Thyroid gland (tissue), 4 donors: ENCODE data around the gene GFER. TPM values are rescaled to one million over a fixed set of nuclear protein-coding genes. Genes with fewer than 3 reads are reported as not detected.
A peak's percentile ranks its signal among the peaks of the same experiment; 100 is the strongest.
"Not testable (repeated sequence)": the region's sequence is repeated elsewhere in the genome, so short reads cannot be mapped to it uniquely, and the experiment has no call there.

Experiments used
- DNase-seq, 2 donors: peaks; one replicate each; pipeline ENCODE4 v3.0.0-alpha.2; 2019
- H3K27ac ChIP-seq, 3 donors: fragments of 200-600 bp; sonication (generic); 1 replicate in 2 of 3; 2 replicates in 1 of 3; pipeline ENCODE4 v1.5.1; 2016 to 2019; ENCODE audit warnings: mild to moderate bottlenecking in 1 of 3, moderate library complexity in 1 of 3
- H3K27me3 ChIP-seq: fragments of 200-600 bp; sonication (generic); one replicate; pipeline ENCODE4 v1.5.1; 2019
- H3K36me3 ChIP-seq, 2 donors: fragments of 200-600 bp; sonication (generic); one replicate each; pipeline ENCODE4 v1.5.1; 2016 to 2019
- H3K4me1 ChIP-seq, 2 donors: fragments of 200-600 bp; sonication (generic); one replicate each; pipeline ENCODE4 v1.5.1; 2017 to 2019
- H3K4me3 ChIP-seq, 3 donors: fragments of 200-600 bp; sonication (generic); replicated peaks in 1 of 3; 1 replicate in 2 of 3; 2 replicates in 1 of 3; pipeline ENCODE4 v1.5.1; 2016; ENCODE audit warnings: mild to moderate bottlenecking in 1 of 3
- H3K9me3 ChIP-seq: fragments of 200-600 bp; sonication (generic); one replicate; pipeline ENCODE4 v1.5.1; 2017
- CTCF ChIP-seq, 6 experiments: fragments of 200-600 bp in 3 of 6; fragments of 450-650 bp in 3 of 6; sonication (generic) in 3 of 6; IDR thresholded peaks; one replicate each; pipeline ENCODE4 v1.5.1; 2016 to 2019; ENCODE audit warnings: antibody characterized with exemption in 6 of 6, mild to moderate bottlenecking in 2 of 6, inconsistent platforms in 1 of 6, moderate library complexity in 1 of 6
- POLR2A ChIP-seq, 2 donors: fragments of 450-650 bp; IDR thresholded peaks; one replicate each; pipeline ENCODE4 v1.6.1; 2017; ENCODE audit warnings: antibody characterized with exemption in 2 of 2, mild to moderate bottlenecking in 2 of 2, moderate library complexity in 1 of 2
- WGBS, 2 donors: methylation state at CpG; one replicate each; pipeline ENCODE4 v1.1.5; 2017; 5-methylcytosine and 5-hydroxymethylcytosine counted together
- intact Hi-C: fragments of 100-400 bp; cut with DNase I; formaldehyde crosslinking; loops from one replicate; pipeline ENCODE4 v1.15.1; 2023
- total RNA-seq, 4 donors: library from RNA; depleted of rRNA; stranded (reverse); fragments of >200 nt; gene quantifications; one replicate each; pipeline ENCODE4 v1.2.3, GENCODE V29; 2016

Gene GFER
- total RNA-seq, 4 donors from 2014 or later, result 7.8 to 37.2 (median 22.3) TPM

GRCh38 chr16:2031081-2031577 lies 47.1 kb downstream of the GFER start:
- Histone ChIP-seq H3K27ac (peak overlapping the region in 2 of 3 donors; percentile 33 to 58), H3K36me3 (no peaks in the 10 kb centered on the region), H3K4me1 (peaks cover 16 to 45% of the 10 kb centered on the region in 2 donors), H3K4me3 (no peak overlapping the region), H3K27me3 (no peaks in the 10 kb centered on the region), H3K9me3 (no peaks in the 10 kb centered on the region)
- DNase-seq, result no peak
- TF ChIP-seq POLR2A (IDR thresholded peaks at IDR 0.05), result no peak
- intact Hi-C loops, result no loop called here
- WGBS, 2 donors, result 62 to 77% methylated on average over 7 to 11 of the region's 11 CpGs

- Histone ChIP-seq H3K27me3 (no peaks in the 10 kb centered on the region), H3K27ac (peak overlapping the region; percentile 7 to 81 (median 73)), H3K4me1 (peaks cover 16 to 49% of the 10 kb centered on the region in 2 donors), H3K4me3 (no peak overlapping the region), H3K36me3 (peaks cover 0 to 7% of the 10 kb centered on the region in 2 donors), H3K9me3 (no peaks in the 10 kb centered on the region)
- DNase-seq, result peak in 1 of 2 donors; percentile 26
- intact Hi-C loops, result no loop called here
- no peak for TF ChIP-seq POLR2A (IDR thresholded peaks at IDR 0.05)
- TF ChIP-seq CTCF (IDR thresholded peaks at IDR 0.05), result no peak
- 77 to 83% methylated on average over 8 to 13 of the region's 15 CpGs for whole genome bisulfite sequencing, 2 donors
Observed at GRCh38 chr16:2032285-2033056, 48.5 kb downstream of the GFER start.

GRCh38 chr16:2033057-2033908 lies 49.3 kb downstream of the GFER start:
- intact Hi-C loops, result no loop called here
- WGBS, 2 donors, result 54 to 70% methylated on average over 4 to 16 of the region's 37 CpGs
- Histone ChIP-seq H3K9me3 (no peaks in the 10 kb centered on the region), H3K36me3 (peaks cover 0 to 8% of the 10 kb centered on the region in 2 donors), H3K27me3 (no peaks in the 10 kb centered on the region), H3K4me1 (peaks cover 16 to 48% of the 10 kb centered on the region in 2 donors), H3K27ac (peak overlapping the region; percentile 23 to 81 (median 73)), H3K4me3 (peak overlapping the region in 1 of 3 donors; percentile 12)
- no peak for DNase-seq
- TF ChIP-seq POLR2A (IDR thresholded peaks at IDR 0.05), result no peak
- no peak for TF ChIP-seq CTCF (IDR thresholded peaks at IDR 0.05)

- H3K4me1 ChIP-seq, result peaks cover 16 to 49% of the 10 kb centered on the region in 2 donors
- peak overlapping the region; percentile 23 to 81 (median 81) for H3K27ac ChIP-seq
- DNase-seq, H3K9me3 ChIP-seq, H3K27me3 ChIP-seq, intact Hi-C loops, H3K36me3 ChIP-seq: not testable (repeated sequence)
- H3K4me3 ChIP-seq, result peak overlapping the region in 1 of 3 donors; percentile 12
- WGBS, 2 donors, result 40 to 91% methylated on average over 1 to 9 of the region's 32 CpGs
Observed at GRCh38 chr16:2033909-2034695, 50.1 kb downstream of the GFER start.

GRCh38 chr16:2034696-2035430 lies 50.9 kb downstream of the GFER start:
- Histone ChIP-seq H3K4me3 (peak overlapping the region in 1 of 3 donors; percentile 8), H3K36me3 (peaks cover 0 to 8% of the 10 kb centered on the region in 2 donors), H3K9me3 (no peaks in the 10 kb centered on the region), H3K27me3 (no peaks in the 10 kb centered on the region), H3K27ac (peak overlapping the region; percentile 78 to 81 (median 78)), H3K4me1 (peaks cover 16 to 56% of the 10 kb centered on the region in 2 donors)
- DNase-seq, result no peak
- no peak for TF ChIP-seq POLR2A (IDR thresholded peaks at IDR 0.05)
- no peak for TF ChIP-seq CTCF (IDR thresholded peaks at IDR 0.05)
- WGBS, 2 donors, result 43 to 79% methylated on average over 3 to 12 of the region's 17 CpGs
- intact Hi-C loops, result no loop called here
